ENCODE measurements around the gene SBNO2.

GRCh38 chr19:1149259-1150045 lies 24.6 kb downstream of the SBNO2 start:
- TF ChIP-seq CTCF (IDR thresholded peaks at IDR 0.05 in 4 of 5, conservative IDR thresholded peaks at IDR 0.05 in 1 of 5) (no peak), POLR2A (IDR thresholded peaks at IDR 0.05) (no peak)
